Endothelial cell of umbilical vein (primary cell): ENCODE results near the gene GAP43. TPM values are rescaled to one million over a fixed set of nuclear protein-coding genes. Genes with fewer than 3 reads are reported as not detected.

Experiments used
- BruUV-seq: library from RNA; stranded (reverse); fragments of 400-500 nt; replicated peaks from 2 replicates; lab custom pipeline; 2021; lab: Mats Ljungman, UMichigan
- CTCF ChIA-PET: fragments of 300-600, 350-600 bp; sonication (Branson Sonifier 250); formaldehyde crosslinking; loops from one replicate; lab custom pipeline; 2021; ENCODE audit warnings: antibody characterized with exemption, inconsistent platforms; lab: Charles Lee
- POLR2A ChIA-PET: fragments of 300-600, 350-600 bp; sonication (Branson Sonifier 250); formaldehyde crosslinking; loops from one replicate; lab custom pipeline; 2021; ENCODE audit warnings: antibody characterized with exemption, inconsistent platforms; lab: Charles Lee
- DNase-seq: peaks from one replicate; pipeline ENCODE4 v3.0.0-alpha.2; 2011; ENCODE audit warnings: low read depth, low spot score
- FAIRE-seq: peaks from 2 replicates; lab custom pipeline; 2011; peaks lifted over from hg19 to GRCh38; lab: Jason Lieb, UNC
- H2AFZ ChIP-seq: 2 replicates; pipeline ENCODE4 v1.6.0; 2012; ENCODE audit warnings: low read depth, low read length, control low read depth, inconsistent platforms
- H3K27ac ChIP-seq: 2 replicates; pipeline ENCODE4 v1.5.1; 2011; ENCODE audit warnings: low read depth, mild to moderate bottlenecking, control low read depth, low read length, moderate library complexity; ENCODE audit not compliant: insufficient read depth
- H3K27me3 ChIP-seq, 2 experiments: 2 replicates each; pipeline versions ENCODE4 v1.6.0 to v1.6.1; 2011; ENCODE audit warnings: low read length in 2 of 2, mixed read lengths in 1 of 2; ENCODE audit not compliant: control insufficient read depth in 2 of 2, insufficient read depth in 2 of 2
- H3K36me3 ChIP-seq, 2 experiments: 2 replicates in 1 of 2; 3 replicates in 1 of 2; pipeline ENCODE4 v1.5.1; 2011; ENCODE audit warnings: low read length in 2 of 2, mild to moderate bottlenecking in 1 of 2, moderate library complexity in 1 of 2; ENCODE audit not compliant: control insufficient read depth in 2 of 2, insufficient read depth in 2 of 2; ENCODE audit errors: extremely low read depth in 1 of 2
- H3K4me1 ChIP-seq: 3 replicates; pipeline ENCODE4 v1.5.1; 2011; ENCODE audit warnings: mild to moderate bottlenecking, low read length; ENCODE audit not compliant: control insufficient read depth, insufficient read depth; ENCODE audit errors: extremely low read depth
- H3K4me2 ChIP-seq: 2 replicates; pipeline ENCODE4 v1.6.1; 2011; ENCODE audit warnings: low read length, control low read depth, mixed read lengths; ENCODE audit not compliant: insufficient read depth
- H3K4me3 ChIP-seq, 3 experiments: fragments of 200-600 bp in 1 of 3; sonication (generic), shearing (Covaris generic) in 1 of 3; replicated peaks in 1 of 3; 2 replicates each; pipeline ENCODE4 v1.5.1; 2011 to 2016; ENCODE audit warnings: control low read depth in 3 of 3, low read length in 3 of 3, mild to moderate bottlenecking in 2 of 3, inconsistent platforms in 1 of 3, low read depth in 1 of 3, moderate library complexity in 1 of 3; ENCODE audit not compliant: insufficient read depth in 1 of 3
- H3K79me2 ChIP-seq: 2 replicates; pipeline ENCODE4 v1.6.0; 2012; ENCODE audit warnings: low read length, inconsistent platforms; ENCODE audit not compliant: control insufficient read depth, insufficient read depth
- H3K9ac ChIP-seq: replicated peaks from 2 replicates; pipeline ENCODE3; 2011; ENCODE audit warnings: low read length, control low read depth; ENCODE audit not compliant: insufficient read depth; ENCODE audit errors: extremely low read depth
- H3K9me1 ChIP-seq: replicated peaks from 3 replicates; pipeline ENCODE4 v1.6.0; 2011; ENCODE audit warnings: mild to moderate bottlenecking, low read length; ENCODE audit not compliant: control insufficient read depth, insufficient read depth; ENCODE audit errors: extremely low read depth
- H3K9me3 ChIP-seq: replicated peaks from 2 replicates; pipeline ENCODE4 v1.5.1; 2012; ENCODE audit warnings: low read length, inconsistent platforms; ENCODE audit not compliant: control insufficient read depth, insufficient read depth
- H4K20me1 ChIP-seq: replicated peaks from 2 replicates; pipeline ENCODE3; 2011; ENCODE audit warnings: mild to moderate bottlenecking, low read length; ENCODE audit not compliant: control insufficient read depth, insufficient read depth; ENCODE audit errors: extremely low read depth
- CTCF ChIP-seq, 2 donors: IDR thresholded peaks; 1 replicate in 1 of 2; 2 replicates in 1 of 2; pipeline ENCODE4 v1.5.1; 2011; ENCODE audit warnings: low read length in 2 of 2, mild to moderate bottlenecking in 2 of 2, moderate library complexity in 2 of 2, control low read depth in 1 of 2, inconsistent platforms in 1 of 2, low read depth in 1 of 2; ENCODE audit not compliant: insufficient read depth in 1 of 2; ENCODE audit errors: extremely low read depth in 1 of 2
- EZH2 ChIP-seq: IDR thresholded peaks from 2 replicates; pipeline ENCODE4 v1.6.1; 2012; ENCODE audit warnings: borderline replicate concordance, low read depth, mild to moderate bottlenecking, moderate library complexity, low read length, inconsistent platforms; ENCODE audit not compliant: severe bottlenecking
- FOS ChIP-seq: IDR thresholded peaks from 2 replicates; pipeline ENCODE4 v1.6.1; 2011; ENCODE audit warnings: mild to moderate bottlenecking, low read length, moderate library complexity, borderline replicate concordance; ENCODE audit not compliant: insufficient read depth
- GATA2 ChIP-seq: IDR thresholded peaks from 2 replicates; pipeline ENCODE4 v1.7.0; 2011; ENCODE audit warnings: low read depth, mild to moderate bottlenecking, moderate library complexity, mixed read lengths, low read length; ENCODE audit not compliant: insufficient read length, insufficient read depth
- JUN ChIP-seq: IDR thresholded peaks from 2 replicates; pipeline ENCODE4 v1.6.1; 2011; ENCODE audit warnings: borderline replicate concordance, low read depth; ENCODE audit not compliant: insufficient read length, insufficient read depth
- MAX ChIP-seq: IDR thresholded peaks from 2 replicates; pipeline ENCODE4 v1.6.1; 2011; ENCODE audit not compliant: insufficient read depth, insufficient read length
- MYC ChIP-seq: IDR thresholded peaks from one replicate; pipeline ENCODE4 v1.6.1; 2011; ENCODE audit warnings: mild to moderate bottlenecking, low read depth, low read length
- POLR2A ChIP-seq: IDR thresholded peaks from 2 replicates; pipeline ENCODE4 v1.6.1; 2012; ENCODE audit warnings: low read depth, mild to moderate bottlenecking, control low read depth, low read length
- POLR2AphosphoS5 ChIP-seq: IDR thresholded peaks from 2 replicates; pipeline ENCODE4 v1.6.1; 2012; ENCODE audit warnings: low read depth, mild to moderate bottlenecking, control low read depth, low read length, moderate library complexity; ENCODE audit not compliant: insufficient read depth
- dilution Hi-C: fragments of 300-500 bp; cut with MboI; formaldehyde crosslinking; loops from one replicate; pipeline ENCODE4 v1.15.0; 2019; ENCODE audit warnings: low sequenced_read_pairs; ENCODE audit not compliant: extremely low pct_ligation_motif_present
- intact Hi-C: fragments of 100-400 bp; cut with micrococcal nuclease; formaldehyde crosslinking; loops from one replicate; pipeline ENCODE4 v1.10.0; 2022
- polyA plus RNA-seq, 4 experiments: library from polyadenylated mRNA; depleted of rRNA in 3 of 4; stranded (reverse) in 3 of 4; unstranded in 1 of 4; fragments of >200 nt; gene quantifications; 2 replicates each; pipeline versions ENCODE4 v1.2.1 to v1.2.3, GENCODE V29; 2011 to 2012; ENCODE audit warnings: missing spikeins in 1 of 4
- total RNA-seq: library from RNA; stranded (reverse); gene quantifications from 2 replicates; pipeline ENCODE4 v1.2.3, GENCODE V29; 2021

GAP43 gene
- total and polyA plus RNA-seq, 2 donors (not counting 3 experiments of a cell fraction or from before 2014, with no cell fraction given), result 0.06 TPM; not detected in 1

GRCh38 chr3:115693868-115694267 lies 70.6 kb downstream of the GAP43 start:
- H4K20me1 ChIP-seq, result no peaks in the 10 kb centered on the region

More at GRCh38 chr3:115693868-115694267, 70.6 kb downstream of the GAP43 start:
- no TSS peak for BruUV-seq
- intact Hi-C loops, result loop anchor here (1.0 to 10.0 kb wide), 9 partner anchors 90 to 1309 kb away; partner anchors contain the start of gene ZBTB20
- TF ChIP-seq GATA2, result no peak
- no peak for TF ChIP-seq JUN
- TF ChIP-seq POLR2A, result no peak
- no peak for TF ChIP-seq MYC
- no peak for TF ChIP-seq MAX
- no peak for TF ChIP-seq EZH2
- TF ChIP-seq CTCF (IDR thresholded peaks at IDR 0.05; ENCODE audit: extremely low read depth in 1 of 2, insufficient read depth in 1 of 2, low read depth in 1 of 2, low read length in 2 of 2), result no peak
- no peak for TF ChIP-seq POLR2AphosphoS5
- TF ChIP-seq FOS, result no peak
- H3K4me1 ChIP-seq, result no peaks in the 10 kb centered on the region
- H3K4me2 ChIP-seq, result no peak overlapping the region
- no peaks in the 10 kb centered on the region for H3K9me1 ChIP-seq
- no peaks in the 10 kb centered on the region for H3K79me2 ChIP-seq
- no peak for DNase-seq
- FAIRE-seq, result no peak
- H3K9ac ChIP-seq, result no peak overlapping the region
- H2AFZ ChIP-seq, result no peak overlapping the region
- ChIA-PET CTCF (interaction anchor here (1.0 to 2.4 kb wide), 7 partner anchors 20 to 654 kb away, joined by 3 to 91 read pairs (median 6); no protein-coding TSS in a partner anchor), POLR2A (no interaction called here)
- H3K36me3 ChIP-seq, result no peaks in the 10 kb centered on the region
- dilution Hi-C loops, result no loop called here
- H3K27me3 ChIP-seq, result no peaks in the 10 kb centered on the region
- H3K9me3 ChIP-seq, result no peaks in the 10 kb centered on the region
- H3K27ac ChIP-seq, result no peak overlapping the region
- H3K4me3 ChIP-seq, result no peak overlapping the region
